ENCODE measurements around the gene NRF1. TPM values are rescaled to one million over a fixed set of nuclear protein-coding genes. Genes with fewer than 3 reads are reported as not detected.

NRF1 gene
- total and polyA plus RNA-seq, 2 of the 13 experiments (the other 11 are each of a cell fraction or from before 2014, with no cell fraction given) = 9.3 to 10.1 TPM

DNA sequence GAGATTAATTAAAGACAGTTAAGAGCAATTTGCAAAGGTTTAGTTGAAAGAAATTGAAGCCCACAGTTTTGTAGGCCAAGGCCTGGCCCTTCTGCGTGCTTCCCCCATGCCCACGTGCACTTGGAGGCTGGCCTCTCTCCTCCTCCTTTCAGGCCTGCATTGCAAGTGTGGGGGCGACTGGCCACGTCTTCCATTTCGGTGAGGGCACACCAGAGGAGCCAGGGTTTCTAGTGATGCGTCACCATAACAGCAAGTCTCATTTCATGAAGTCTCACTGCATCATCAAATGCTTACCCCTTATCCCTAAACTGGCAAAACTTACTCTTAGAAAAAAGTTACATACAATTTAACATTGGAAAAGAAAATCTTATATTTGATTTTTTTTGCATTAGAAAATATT lies 141.2 kb downstream of the NRF1 start (continued):
- TF ChIP-seq, protein P1, sequence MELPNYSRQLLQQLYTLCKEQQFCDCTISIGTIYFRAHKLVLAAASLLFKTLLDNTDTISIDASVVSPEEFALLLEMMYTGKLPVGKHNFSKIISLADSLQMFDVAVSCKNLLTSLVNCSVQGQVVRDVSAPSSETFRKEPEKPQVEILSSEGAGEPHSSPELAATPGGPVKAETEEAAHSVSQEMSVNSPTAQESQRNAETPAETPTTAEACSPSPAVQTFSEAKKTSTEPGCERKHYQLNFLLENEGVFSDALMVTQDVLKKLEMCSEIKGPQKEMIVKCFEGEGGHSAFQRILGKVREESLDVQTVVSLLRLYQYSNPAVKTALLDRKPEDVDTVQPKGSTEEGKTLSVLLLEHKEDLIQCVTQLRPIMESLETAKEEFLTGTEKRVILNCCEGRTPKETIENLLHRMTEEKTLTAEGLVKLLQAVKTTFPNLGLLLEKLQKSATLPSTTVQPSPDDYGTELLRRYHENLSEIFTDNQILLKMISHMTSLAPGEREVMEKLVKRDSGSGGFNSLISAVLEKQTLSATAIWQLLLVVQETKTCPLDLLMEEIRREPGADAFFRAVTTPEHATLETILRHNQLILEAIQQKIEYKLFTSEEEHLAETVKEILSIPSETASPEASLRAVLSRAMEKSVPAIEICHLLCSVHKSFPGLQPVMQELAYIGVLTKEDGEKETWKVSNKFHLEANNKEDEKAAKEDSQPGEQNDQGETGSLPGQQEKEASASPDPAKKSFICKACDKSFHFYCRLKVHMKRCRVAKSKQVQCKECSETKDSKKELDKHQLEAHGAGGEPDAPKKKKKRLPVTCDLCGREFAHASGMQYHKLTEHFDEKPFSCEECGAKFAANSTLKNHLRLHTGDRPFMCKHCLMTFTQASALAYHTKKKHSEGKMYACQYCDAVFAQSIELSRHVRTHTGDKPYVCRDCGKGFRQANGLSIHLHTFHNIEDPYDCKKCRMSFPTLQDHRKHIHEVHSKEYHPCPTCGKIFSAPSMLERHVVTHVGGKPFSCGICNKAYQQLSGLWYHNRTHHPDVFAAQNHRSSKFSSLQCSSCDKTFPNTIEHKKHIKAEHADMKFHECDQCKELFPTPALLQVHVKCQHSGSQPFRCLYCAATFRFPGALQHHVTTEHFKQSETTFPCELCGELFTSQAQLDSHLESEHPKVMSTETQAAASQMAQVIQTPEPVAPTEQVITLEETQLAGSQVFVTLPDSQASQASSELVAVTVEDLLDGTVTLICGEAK (IDR thresholded peaks at IDR 0.05) = no peak
- TF ChIP-seq, protein P1 (CRISPR knock-in tag; IDR thresholded peaks at IDR 0.05) = no peak
- TF ChIP-seq MEIS2 (CRISPR knock-in tag; IDR thresholded peaks at IDR 0.05) (no peak), GZF1 (CRISPR knock-in tag; IDR thresholded peaks at IDR 0.05) (no peak), ZFP82 (CRISPR knock-in tag; IDR thresholded peaks at IDR 0.05; ENCODE audit: borderline replicate concordance) (no peak), MAFG (CRISPR knock-in tag; IDR thresholded peaks at IDR 0.05) (no peak), ZNF460 (CRISPR knock-in tag; IDR thresholded peaks at IDR 0.05; ENCODE audit: borderline replicate concordance) (no peak)
- TF ChIP-seq, protein P2, sequence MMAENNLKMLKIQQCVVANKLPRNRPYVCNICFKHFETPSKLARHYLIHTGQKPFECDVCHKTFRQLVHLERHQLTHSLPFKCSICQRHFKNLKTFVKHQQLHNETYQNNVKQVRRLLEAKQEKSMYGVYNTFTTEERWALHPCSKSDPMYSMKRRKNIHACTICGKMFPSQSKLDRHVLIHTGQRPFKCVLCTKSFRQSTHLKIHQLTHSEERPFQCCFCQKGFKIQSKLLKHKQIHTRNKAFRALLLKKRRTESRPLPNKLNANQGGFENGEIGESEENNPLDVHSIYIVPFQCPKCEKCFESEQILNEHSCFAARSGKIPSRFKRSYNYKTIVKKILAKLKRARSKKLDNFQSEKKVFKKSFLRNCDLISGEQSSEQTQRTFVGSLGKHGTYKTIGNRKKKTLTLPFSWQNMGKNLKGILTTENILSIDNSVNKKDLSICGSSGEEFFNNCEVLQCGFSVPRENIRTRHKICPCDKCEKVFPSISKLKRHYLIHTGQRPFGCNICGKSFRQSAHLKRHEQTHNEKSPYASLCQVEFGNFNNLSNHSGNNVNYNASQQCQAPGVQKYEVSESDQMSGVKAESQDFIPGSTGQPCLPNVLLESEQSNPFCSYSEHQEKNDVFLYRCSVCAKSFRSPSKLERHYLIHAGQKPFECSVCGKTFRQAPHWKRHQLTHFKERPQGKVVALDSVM (CRISPR knock-in tag; IDR thresholded peaks at IDR 0.05) = no peak
